Caco-2 (cell line): Measurements from ENCODE around the gene GYPC. TPM values are rescaled to one million over a fixed set of nuclear protein-coding genes. Genes with fewer than 3 reads are reported as not detected.

Experiments used
- BruUV-seq: library from RNA; stranded (reverse); fragments of 400-500 nt; replicated peaks from 2 replicates; lab custom pipeline; 2021; lab: Mats Ljungman, UMichigan
- CTCF ChIA-PET: fragments of 300-600 bp; sonication (Branson Sonifier 250); formaldehyde crosslinking; loops from one replicate; lab custom pipeline; 2022; ENCODE audit warnings: antibody characterized with exemption; lab: Charles Lee
- POLR2A ChIA-PET: fragments of 300-600 bp; sonication (Branson Sonifier 250); formaldehyde crosslinking; loops from one replicate; lab custom pipeline; 2022; ENCODE audit warnings: antibody characterized with exemption; lab: Charles Lee
- DNase-seq, 2 experiments: peaks; one replicate each; pipeline versions ENCODE4 v3.0.0 to v3.0.0-alpha.2; 2020 to 2022
- H3K27me3 ChIP-seq: replicated peaks from 2 replicates; pipeline ENCODE4 v1.6.0; 2011; ENCODE audit warnings: low read length; ENCODE audit not compliant: control insufficient read depth, insufficient read depth
- H3K36me3 ChIP-seq: 2 replicates; pipeline ENCODE4 v1.5.1; 2011; ENCODE audit warnings: low read length; ENCODE audit not compliant: control insufficient read depth, insufficient read depth
- H3K4me1 ChIP-seq: fragments of 250-450 bp; sonication (Bioruptor Pico); 2 replicates; pipeline ENCODE4 v1.5.1; 2020; ENCODE audit warnings: mild to moderate bottlenecking
- H3K4me3 ChIP-seq: 2 replicates; pipeline ENCODE4 v1.5.1; 2011; ENCODE audit warnings: low read depth, mild to moderate bottlenecking, control low read depth, low read length
- H3K9me3 ChIP-seq: fragments of 250-450 bp; sonication (Bioruptor Pico); 2 replicates; pipeline ENCODE4 v1.5.1; 2020; ENCODE audit warnings: mild to moderate bottlenecking, moderate library complexity
- H3K27ac Mint-ChIP-seq: one replicate; pipeline ENCODE4 v1.8.0; 2022; ENCODE audit warnings: mixed read lengths; ENCODE audit not compliant: unreplicated experiment
- H3K27me3 Mint-ChIP-seq: one replicate; pipeline ENCODE4 v1.8.0; 2022; ENCODE audit warnings: mixed read lengths; ENCODE audit not compliant: insufficient read depth, unreplicated experiment
- H3K36me3 Mint-ChIP-seq: one replicate; pipeline ENCODE4 v1.8.0; 2022; ENCODE audit warnings: mild to moderate bottlenecking, mixed read lengths; ENCODE audit not compliant: insufficient read depth, unreplicated experiment
- H3K4me1 Mint-ChIP-seq: one replicate; pipeline ENCODE4 v1.8.0; 2022; ENCODE audit warnings: low read depth, mixed read lengths; ENCODE audit not compliant: unreplicated experiment
- H3K4me3 Mint-ChIP-seq: one replicate; pipeline ENCODE4 v1.8.0; 2022; ENCODE audit warnings: mild to moderate bottlenecking, moderate library complexity, mixed read lengths; ENCODE audit not compliant: unreplicated experiment
- H3K9me3 Mint-ChIP-seq: one replicate; pipeline ENCODE4 v1.8.0; 2022; ENCODE audit warnings: mixed read lengths; ENCODE audit not compliant: unreplicated experiment
- CTCF ChIP-seq, 2 experiments: fragments of 200-600 bp in 1 of 2; IDR thresholded peaks; 1 replicate in 1 of 2; 2 replicates in 1 of 2; pipeline versions ENCODE4 v1.5.1 to v1.8.0; 2011 to 2022; ENCODE audit warnings: antibody characterized with exemption in 1 of 2, control low read depth in 1 of 2, inconsistent platforms in 1 of 2, low read depth in 1 of 2, low read length in 1 of 2, mild to moderate bottlenecking in 1 of 2, moderate library complexity in 1 of 2; ENCODE audit not compliant: insufficient read depth in 1 of 2, severe bottlenecking in 1 of 2, unreplicated experiment in 1 of 2
- intact Hi-C: fragments of 100-400 bp; cut with micrococcal nuclease; formaldehyde crosslinking; loops from one replicate; pipeline ENCODE4 v1.10.0; 2022; ENCODE audit not compliant: unreplicated experiment
- total RNA-seq: library from RNA; stranded (reverse); gene quantifications from 2 replicates; pipeline ENCODE4 v1.2.3, GENCODE V29; 2022

GYPC gene
- total RNA-seq, 1 experiment from 2014 or later, result not detected

- DNase-seq, result no peak
- no TSS peak for BruUV-seq
- intact Hi-C loops, result no loop called here
- Mint-ChIP-seq H3K27me3 (peaks cover 7% of the 10 kb centered on the region), H3K27ac (no peak overlapping the region), H3K4me1 (no peaks in the 10 kb centered on the region), H3K9me3 (no peaks in the 10 kb centered on the region), H3K36me3 (no peaks in the 10 kb centered on the region), H3K4me3 (no peak overlapping the region)
- H3K4me1 ChIP-seq, result no peaks in the 10 kb centered on the region
- no peaks in the 10 kb centered on the region for H3K27me3 ChIP-seq
- no peaks in the 10 kb centered on the region for H3K36me3 ChIP-seq
- TF ChIP-seq CTCF (IDR thresholded peaks at IDR 0.05; ENCODE audit: insufficient read depth in 1 of 2, low read depth in 1 of 2, low read length in 1 of 2, severe bottlenecking in 1 of 2, unreplicated experiment in 1 of 2), result no peak
- H3K9me3 ChIP-seq, result no peaks in the 10 kb centered on the region
- ChIA-PET POLR2A (no interaction called here), CTCF (no interaction called here)
- H3K4me3 ChIP-seq, result no peak overlapping the region
Observed at GRCh38 chr2:126653109-126653508, 2.8 kb upstream of the GYPC start.

GRCh38 chr2:126653761-126654160, 2.2 kb upstream of the GYPC start:
- Mint-ChIP-seq H3K27ac (no peak overlapping the region), H3K4me3 (no peak overlapping the region), H3K27me3 (peaks cover 7% of the 10 kb centered on the region), H3K9me3 (no peaks in the 10 kb centered on the region), H3K4me1 (no peaks in the 10 kb centered on the region), H3K36me3 (no peaks in the 10 kb centered on the region)
- no peak for DNase-seq
- intact Hi-C loops, result no loop called here
- BruUV-seq, result no TSS peak
- POLR2A ChIA-PET, result no interaction called here
- Histone ChIP-seq H3K9me3 (no peaks in the 10 kb centered on the region), H3K4me3 (no peak overlapping the region), H3K36me3 (no peaks in the 10 kb centered on the region), H3K27me3 (no peaks in the 10 kb centered on the region), H3K4me1 (no peaks in the 10 kb centered on the region)
- CTCF ChIA-PET, result no interaction called here
- no peak for TF ChIP-seq CTCF (IDR thresholded peaks at IDR 0.05; ENCODE audit: insufficient read depth in 1 of 2, low read depth in 1 of 2, low read length in 1 of 2, severe bottlenecking in 1 of 2, unreplicated experiment in 1 of 2)

GRCh38 chr2:126655051-126655450, 907 bp upstream of the GYPC start:
- H3K4me3 Mint-ChIP-seq, result no peak overlapping the region
- Histone ChIP-seq H3K4me1 (no peaks in the 10 kb centered on the region), H3K9me3 (no peaks in the 10 kb centered on the region), H3K36me3 (no peaks in the 10 kb centered on the region), H3K27me3 (no peaks in the 10 kb centered on the region), H3K4me3 (no peak overlapping the region)
- intact Hi-C loops, result no loop called here
- BruUV-seq, result no TSS peak
- no peaks in the 10 kb centered on the region for H3K36me3 Mint-ChIP-seq
- no peaks in the 10 kb centered on the region for H3K9me3 Mint-ChIP-seq
- no peaks in the 10 kb centered on the region for H3K4me1 Mint-ChIP-seq
- no peak for TF ChIP-seq CTCF (IDR thresholded peaks at IDR 0.05; ENCODE audit: insufficient read depth in 1 of 2, low read depth in 1 of 2, low read length in 1 of 2, severe bottlenecking in 1 of 2, unreplicated experiment in 1 of 2)
- peaks cover 7% of the 10 kb centered on the region for H3K27me3 Mint-ChIP-seq
- CTCF ChIA-PET, result no interaction called here
- POLR2A ChIA-PET, result no interaction called here
- no peak for DNase-seq
- no peak overlapping the region for H3K27ac Mint-ChIP-seq
